SK-N-SH (cell line): ENCODE results near the gene TXLNA. TPM values are rescaled to one million over a fixed set of nuclear protein-coding genes. Genes with fewer than 3 reads are reported as not detected.

Experiments used
- CTCF ChIA-PET: fragments of 300-600, 350-600 bp; formaldehyde crosslinking; extraction: SDS; loops from one replicate; lab custom pipeline; 2021; lab: Yijun Ruan, JAX
- POLR2A ChIA-PET: fragments of 350-600 bp; sonication (Branson Sonifier 250); formaldehyde crosslinking; extraction: SDS; loops from one replicate; lab custom pipeline; 2020; ENCODE audit warnings: antibody characterized with exemption, inconsistent platforms; lab: Yijun Ruan, JAX
- DNase-seq: peaks from one replicate; pipeline ENCODE4 v3.0.0; 2012
- H2AFZ ChIP-seq: fragments of 200-600 bp; sonication (generic); 2 replicates; pipeline ENCODE4 v1.8.1; 2016; ENCODE audit warnings: antibody characterized with exemption, mild to moderate bottlenecking, low read depth
- H3F3A ChIP-seq: fragments of 200-600 bp; sonication (generic); replicated peaks from 2 replicates; pipeline ENCODE3; 2016; ENCODE audit warnings: antibody characterized with exemption, mild to moderate bottlenecking; ENCODE audit not compliant: insufficient read depth
- H3K27ac ChIP-seq, 2 experiments: fragments of 200-500 bp in 1 of 2; fragments of 200-600 bp in 1 of 2; sonication (Bioruptor generic) in 1 of 2; sonication (generic), shearing (Covaris generic) in 1 of 2; 2 replicates each; pipeline versions ENCODE4 v1.5.1 to v1.6.1; 2014 to 2016; ENCODE audit warnings: low read depth in 2 of 2, inconsistent platforms in 1 of 2, low read length in 1 of 2, mild to moderate bottlenecking in 1 of 2, mixed read lengths in 1 of 2
- H3K27me3 ChIP-seq: fragments of 200-600 bp; sonication (generic), shearing (Covaris generic); 2 replicates; pipeline ENCODE4 v1.6.1; 2016; ENCODE audit warnings: mixed run types; ENCODE audit not compliant: insufficient read depth
- H3K36me3 ChIP-seq, 2 experiments: fragments of 200-500 bp in 1 of 2; fragments of 200-600 bp in 1 of 2; sonication (Bioruptor generic) in 1 of 2; sonication (generic) in 1 of 2; replicated peaks in 1 of 2; 2 replicates each; pipeline versions ENCODE3 to v1.5.1; 2014 to 2016; ENCODE audit warnings: low read length in 1 of 2, mild to moderate bottlenecking in 1 of 2; ENCODE audit not compliant: insufficient read depth in 2 of 2, control insufficient read depth in 1 of 2
- H3K4me1 ChIP-seq, 2 experiments: fragments of 200-500 bp in 1 of 2; fragments of 200-600 bp in 1 of 2; sonication (Bioruptor generic) in 1 of 2; sonication (generic), shearing (Covaris generic) in 1 of 2; 2 replicates each; pipeline versions ENCODE4 v1.5.1 to v1.6.1; 2014 to 2016; ENCODE audit warnings: low read depth in 1 of 2, low read length in 1 of 2, mixed run types in 1 of 2; ENCODE audit not compliant: insufficient read depth in 2 of 2, control insufficient read depth in 1 of 2
- H3K4me2 ChIP-seq: fragments of 200-600 bp; sonication (generic), shearing (Covaris generic); 2 replicates; pipeline ENCODE4 v1.6.1; 2017; ENCODE audit warnings: mixed run types
- H3K4me3 ChIP-seq, 2 experiments: fragments of 200-500 bp in 1 of 2; fragments of 200-600 bp in 1 of 2; sonication (Bioruptor generic) in 1 of 2; sonication (generic), shearing (Covaris generic) in 1 of 2; 2 replicates each; pipeline versions ENCODE4 v1.5.1 to v1.8.1; 2014 to 2016; ENCODE audit warnings: low read depth in 2 of 2, inconsistent platforms in 1 of 2, low read length in 1 of 2, mild to moderate bottlenecking in 1 of 2, mixed read lengths in 1 of 2, moderate library complexity in 1 of 2
- H3K79me2 ChIP-seq: fragments of 200-600 bp; sonication (generic); 2 replicates; pipeline ENCODE4 v1.8.1; 2017; ENCODE audit warnings: mild to moderate bottlenecking; ENCODE audit not compliant: insufficient read depth
- H3K9ac ChIP-seq: fragments of 200-600 bp; sonication (generic); 2 replicates; pipeline ENCODE4 v1.6.1; 2017; ENCODE audit warnings: mixed run types
- H3K9me2 ChIP-seq: fragments of 200-600 bp; sonication (generic); 2 replicates; pipeline ENCODE4 v1.6.1; 2017; ENCODE audit warnings: mixed run types
- H3K9me3 ChIP-seq: fragments of 200-600 bp; sonication (generic); 2 replicates; pipeline ENCODE4 v1.6.1; 2017; ENCODE audit warnings: mixed run types, mild to moderate bottlenecking, moderate library complexity
- H4K20me1 ChIP-seq: fragments of 200-600 bp; sonication (generic); 2 replicates; pipeline ENCODE4 v1.6.1; 2017; ENCODE audit warnings: mild to moderate bottlenecking, mixed run types; ENCODE audit not compliant: insufficient read depth
- EZH2phosphoT487 ChIP-seq: fragments of 200-600 bp; sonication (generic); IDR thresholded peaks from 2 replicates; pipeline ENCODE4 v1.6.1; 2017; ENCODE audit warnings: low read depth, mixed run types, mild to moderate bottlenecking, antibody characterized with exemption, moderate library complexity, borderline replicate concordance
- FOXM1 ChIP-seq: IDR thresholded peaks from 2 replicates; pipeline ENCODE4 v1.4.0; 2012; ENCODE audit warnings: low read depth, mild to moderate bottlenecking
- GATA2 ChIP-seq: sonication (generic); formaldehyde crosslinking; IDR thresholded peaks from 2 replicates; pipeline ENCODE4 v1.5.0; 2020; ENCODE audit warnings: mild to moderate bottlenecking, missing genetic modification reagents
- IRF3 ChIP-seq: fragments of 150-350 bp; IDR thresholded peaks from 2 replicates; pipeline ENCODE4 v1.6.1; 2016; ENCODE audit warnings: mild to moderate bottlenecking, low read depth, low read length
- JUND ChIP-seq: IDR thresholded peaks from 2 replicates; pipeline ENCODE4 v1.4.0; 2012
- MAX ChIP-seq: IDR thresholded peaks from 2 replicates; pipeline ENCODE4 v1.4.0; 2012; ENCODE audit warnings: low read depth
- NRF1 ChIP-seq: IDR thresholded peaks from 2 replicates; pipeline ENCODE4 v1.6.1; 2012; ENCODE audit warnings: low read depth, mild to moderate bottlenecking, low read length
- PBX3 ChIP-seq: IDR thresholded peaks from 2 replicates; pipeline ENCODE4; 2012
- POLR2AphosphoS5 ChIP-seq: IDR thresholded peaks from 2 replicates; pipeline ENCODE4 v1.6.1; 2012; ENCODE audit warnings: low read depth, low read length
- RAD21 ChIP-seq: IDR thresholded peaks from 2 replicates; pipeline ENCODE4 v1.6.1; 2012; ENCODE audit warnings: mild to moderate bottlenecking, low read length
- RCOR1 ChIP-seq: fragments of 150-350 bp; IDR thresholded peaks from 2 replicates; pipeline ENCODE4 v1.6.1; 2017; ENCODE audit warnings: antibody characterized with exemption, low read length
- RXRA ChIP-seq: IDR thresholded peaks from 2 replicates; pipeline ENCODE4 v1.4.0; 2012; ENCODE audit warnings: low read depth, mild to moderate bottlenecking, borderline replicate concordance
- TCF12 ChIP-seq: IDR thresholded peaks from 2 replicates; pipeline ENCODE4 v1.4.0; 2012
- TEAD4 ChIP-seq: IDR thresholded peaks from 2 replicates; pipeline ENCODE4 v1.4.0; 2012; ENCODE audit warnings: mild to moderate bottlenecking, borderline replicate concordance; ENCODE audit not compliant: insufficient read depth
- USF2 ChIP-seq: fragments of 150-350 bp; IDR thresholded peaks from 2 replicates; pipeline ENCODE4 v1.6.1; 2017; ENCODE audit warnings: antibody characterized with exemption, low read length, low read depth, borderline replicate concordance
- YY1 ChIP-seq: IDR thresholded peaks from 2 replicates; pipeline ENCODE4 v1.4.0; 2012; ENCODE audit warnings: low read depth, mild to moderate bottlenecking
- WGBS: methylation state at CpG from one replicate; pipeline ENCODE4 v1.1.6; 2017; ENCODE audit warnings: low lambda C conversion rate; 5-methylcytosine and 5-hydroxymethylcytosine counted together
- polyA plus RNA-seq, 3 experiments: library from polyadenylated mRNA; depleted of rRNA; stranded (reverse); fragments of >200 nt; gene quantifications; 2 replicates each; pipeline ENCODE4 v1.2.3, GENCODE V29; 2012

Gene TXLNA
- polyA plus RNA-seq, 1 of the 3 experiments (the other 2 are of a cell fraction), result 26.4 TPM

GRCh38 chr1:32192220-32192948 is 12.9 kb downstream of the TXLNA start:
- peaks cover 13% of the 10 kb centered on the region; the same call in 1 of the 2 replicates for H3K79me2 ChIP-seq
- H3K27ac ChIP-seq, result no peak overlapping the region
- peaks cover 5% of the 10 kb centered on the region; the same call in 1 of the 2 replicates for H4K20me1 ChIP-seq
- H3K4me2 ChIP-seq, result no peak overlapping the region
- 87% methylated on average over 8 of the region's 8 CpGs for WGBS
- TF ChIP-seq EZH2phosphoT487 (no peak), RCOR1 (no peak), PBX3 (no peak), JUND (no peak), NRF1 (no peak), RXRA (no peak), RAD21 (no peak), GATA2 (CRISPR knock-in tag) (no peak), USF2 (no peak), POLR2AphosphoS5 (no peak), TCF12 (no peak), TEAD4 (no peak), MAX (no peak), YY1 (no peak), FOXM1 (no peak), IRF3 (no peak)
- H3K27me3 ChIP-seq, result no peaks in the 10 kb centered on the region
- no peaks in the 10 kb centered on the region for H3K9me3 ChIP-seq
- peaks cover 75 to 92% of the 10 kb centered on the region in 2 experiments for H3K36me3 ChIP-seq
- H3K9ac ChIP-seq, result no peak overlapping the region
- no peaks in the 10 kb centered on the region for H3K9me2 ChIP-seq
- no peak for DNase-seq
- ChIA-PET POLR2A (interaction anchor here (0.7 kb wide), 1 partner anchor 84 kb away, joined by 3 read pairs; no protein-coding TSS in a partner anchor), CTCF (interaction anchor here (1.5 kb wide), 1 partner anchor 12 kb away, joined by 3 read pairs; no protein-coding TSS in a partner anchor)
- peaks cover 8% of the 10 kb centered on the region for H3F3A ChIP-seq
- no peak overlapping the region for H3K4me3 ChIP-seq
- no peak overlapping the region for H2AFZ ChIP-seq
- peaks cover 3 to 10% of the 10 kb centered on the region in 2 experiments; a peak in 2 of 4 replicates for H3K4me1 ChIP-seq
